Measurements from ENCODE around the gene ATOH8.
A peak's percentile ranks its signal among the peaks of the same experiment; 100 is the strongest.

Gene ATOH8

DNA sequence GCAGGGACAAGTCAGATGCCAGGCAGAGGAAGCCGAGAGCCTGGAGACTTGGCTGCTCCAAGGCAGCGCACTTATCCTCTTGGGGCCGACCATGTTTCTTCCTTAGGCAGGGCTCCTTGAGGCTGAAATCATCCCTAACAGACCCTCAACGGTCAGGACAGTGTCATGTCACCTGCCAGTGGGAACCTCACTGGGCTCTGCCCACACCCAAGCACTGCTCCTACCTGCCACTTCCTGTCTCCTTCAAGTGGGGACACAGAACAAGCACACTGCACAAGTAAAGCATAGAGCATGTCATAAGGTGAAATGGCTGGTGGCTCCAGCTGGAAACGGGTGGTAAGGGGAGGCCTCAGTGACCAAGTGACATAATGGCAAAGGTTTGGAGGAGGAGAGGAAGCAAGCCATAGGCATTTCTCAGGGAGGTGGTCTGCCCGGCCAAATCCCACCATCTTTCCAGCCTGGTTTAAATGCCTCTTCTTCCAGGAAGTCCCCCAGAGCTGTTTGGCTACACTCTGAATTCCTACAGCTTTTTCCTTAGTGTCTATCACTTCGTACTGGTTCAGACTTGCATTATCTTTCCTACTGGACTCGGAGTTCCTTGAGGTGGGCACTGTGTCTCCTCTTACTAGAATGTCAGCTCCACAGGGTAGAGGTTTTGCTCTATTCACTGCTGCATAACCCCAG is 7.3 kb upstream of the ATOH8 start:
- no peak overlapping the region for H3K4me3 ChIP-seq (ENCODE audit: extremely low read depth, insufficient read depth, low read length, poor library complexity, severe bottlenecking)
- no peaks in the 10 kb centered on the region for H3K9me3 ChIP-seq (ENCODE audit: control insufficient read depth, low read length)
- no peak overlapping the region for H3K27ac ChIP-seq (ENCODE audit: low read depth, low read length, severe bottlenecking)
- peaks cover 24% of the 10 kb centered on the region for H3K4me1 ChIP-seq (ENCODE audit: control insufficient read depth, insufficient read depth, low read length, poor library complexity, severe bottlenecking)
- WGBS, 2 experiments (ENCODE audit: insufficient coverage in 2 of 2): 91 to 93% methylated on average over 7 of the region's 8 CpGs
- no peaks in the 10 kb centered on the region for H3K36me3 ChIP-seq (ENCODE audit: control insufficient read depth, insufficient read depth, low read length)

DNA sequence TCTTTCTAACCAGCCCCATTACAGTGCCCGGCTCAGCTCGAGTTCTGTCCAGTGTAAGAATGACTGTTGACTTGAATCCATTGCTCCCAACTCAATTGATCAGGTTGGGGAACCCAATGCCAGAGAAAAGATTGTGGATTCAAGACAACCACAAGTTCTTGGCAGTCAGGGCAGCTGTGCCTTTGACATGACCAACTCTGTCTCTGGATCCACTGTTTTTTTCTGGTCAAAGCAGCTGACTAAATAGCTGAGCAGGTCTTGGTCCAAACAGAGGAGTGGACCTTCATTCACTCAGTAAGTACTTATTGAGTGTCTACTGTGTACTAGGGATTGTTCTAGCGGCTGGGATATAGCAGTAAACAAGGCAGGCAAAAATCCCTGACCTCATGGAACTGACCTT is 6.3 kb upstream of the ATOH8 start:
- no peak overlapping the region for H3K27ac ChIP-seq (ENCODE audit: low read depth, low read length, severe bottlenecking)
- WGBS, 2 experiments (ENCODE audit: insufficient coverage in 2 of 2): 82 to 100% methylated on average over 3 of the region's 3 CpGs
- H3K4me1 ChIP-seq (ENCODE audit: control insufficient read depth, insufficient read depth, low read length, poor library complexity, severe bottlenecking): peaks cover 14% of the 10 kb centered on the region
- H3K36me3 ChIP-seq (ENCODE audit: control insufficient read depth, insufficient read depth, low read length): no peaks in the 10 kb centered on the region
- no peaks in the 10 kb centered on the region for H3K9me3 ChIP-seq (ENCODE audit: control insufficient read depth, low read length)
- no peak overlapping the region for H3K4me3 ChIP-seq (ENCODE audit: extremely low read depth, insufficient read depth, low read length, poor library complexity, severe bottlenecking)

DNA sequence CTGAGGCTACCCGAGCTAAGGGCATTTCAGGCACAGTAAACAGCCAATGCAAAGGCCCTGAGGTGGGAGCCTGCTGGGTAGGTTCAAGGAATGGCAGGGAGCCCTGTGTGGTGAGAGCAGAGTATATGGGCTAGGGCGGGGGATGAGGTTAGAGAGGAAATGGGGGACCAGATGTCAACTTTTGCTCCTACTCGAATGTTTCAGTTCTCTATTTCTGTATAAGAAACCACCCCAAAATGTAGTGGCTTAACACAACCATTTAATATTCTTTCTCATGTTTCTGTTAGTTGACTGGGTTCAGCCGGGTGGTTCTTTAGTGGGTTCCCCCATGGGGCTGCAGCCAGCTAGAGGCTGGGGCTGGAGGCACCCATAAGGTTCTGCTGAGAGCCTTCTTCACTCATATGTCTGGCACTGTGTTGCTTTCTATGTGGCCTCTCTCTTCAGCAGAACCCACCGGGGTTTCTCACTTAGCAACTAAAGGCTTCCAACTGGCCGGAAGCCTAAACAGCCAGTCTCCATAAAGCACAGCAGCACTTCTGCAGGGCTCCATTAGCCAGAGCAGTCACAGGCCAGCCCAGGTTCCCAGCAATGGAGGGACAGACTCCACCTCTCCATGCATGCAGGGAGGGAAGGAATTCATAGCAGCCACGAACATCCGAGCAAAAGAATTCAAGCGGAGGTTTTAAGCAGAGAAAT is 5.6 kb upstream of the ATOH8 start:
- 82 to 91% methylated on average over 4 to 6 of the region's 9 CpGs for WGBS, 2 experiments (ENCODE audit: insufficient coverage in 2 of 2)
- H3K27ac ChIP-seq (ENCODE audit: low read depth, low read length, severe bottlenecking): no peak overlapping the region
- no peaks in the 10 kb centered on the region for H3K9me3 ChIP-seq (ENCODE audit: control insufficient read depth, low read length)
- H3K4me3 ChIP-seq (ENCODE audit: extremely low read depth, insufficient read depth, low read length, poor library complexity, severe bottlenecking): no peak overlapping the region
- H3K4me1 ChIP-seq (ENCODE audit: control insufficient read depth, insufficient read depth, low read length, poor library complexity, severe bottlenecking): peaks cover 7% of the 10 kb centered on the region
- no peaks in the 10 kb centered on the region for H3K36me3 ChIP-seq (ENCODE audit: control insufficient read depth, insufficient read depth, low read length)

DNA sequence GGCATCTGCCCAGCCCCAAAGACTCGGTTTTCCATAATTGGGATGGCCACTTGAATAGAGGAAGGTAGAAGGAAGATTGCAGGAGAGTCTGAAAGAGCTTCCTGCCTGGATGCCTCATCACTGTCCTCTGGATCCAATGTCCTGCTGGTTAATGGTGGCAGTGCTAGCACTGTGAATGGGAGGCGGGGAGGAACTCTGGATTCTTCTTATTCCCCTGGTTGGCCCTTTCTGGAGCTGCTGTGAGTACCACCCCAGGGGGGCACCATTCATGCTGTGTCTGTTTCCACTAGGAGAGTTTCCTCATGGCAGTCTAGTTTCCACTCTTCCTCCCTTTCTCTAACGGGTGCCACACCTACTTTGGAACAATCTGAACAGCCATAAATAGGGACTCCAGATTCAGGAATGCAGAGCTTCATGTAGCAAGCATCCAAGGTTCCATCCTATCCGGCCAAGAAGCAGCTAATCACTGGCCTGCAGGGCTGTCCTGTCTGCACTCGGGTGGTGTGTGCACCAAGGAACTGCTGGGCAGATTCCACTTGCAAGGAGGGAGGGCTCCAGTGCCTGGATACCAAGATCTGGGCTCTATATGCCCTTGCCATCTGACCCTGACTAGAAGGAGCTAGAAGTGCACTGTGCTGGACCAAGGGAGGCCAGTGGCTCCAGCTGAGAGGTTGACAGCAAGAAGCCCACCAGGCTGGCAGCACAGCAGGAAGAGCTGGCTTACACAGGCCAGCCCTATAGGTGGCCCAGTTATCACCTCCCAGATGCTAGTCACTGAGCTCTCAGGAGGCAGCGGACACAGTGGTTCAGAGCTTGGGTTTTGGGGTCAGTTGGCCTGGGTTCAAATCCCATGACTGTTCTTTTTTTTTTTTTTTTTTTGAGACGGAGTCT is 4.6 kb upstream of the ATOH8 start:
- no peaks in the 10 kb centered on the region for H3K36me3 ChIP-seq (ENCODE audit: control insufficient read depth, insufficient read depth, low read length)
- no peak overlapping the region for H3K4me3 ChIP-seq (ENCODE audit: extremely low read depth, insufficient read depth, low read length, poor library complexity, severe bottlenecking)
- no peaks in the 10 kb centered on the region for H3K9me3 ChIP-seq (ENCODE audit: control insufficient read depth, low read length)
- H3K4me1 ChIP-seq (ENCODE audit: control insufficient read depth, insufficient read depth, low read length, poor library complexity, severe bottlenecking): no peaks in the 10 kb centered on the region
- 64 to 80% methylated on average over 6 of the region's 7 CpGs for WGBS, 2 experiments (ENCODE audit: insufficient coverage in 2 of 2)
- H3K27ac ChIP-seq (ENCODE audit: low read depth, low read length, severe bottlenecking): no peak overlapping the region

DNA sequence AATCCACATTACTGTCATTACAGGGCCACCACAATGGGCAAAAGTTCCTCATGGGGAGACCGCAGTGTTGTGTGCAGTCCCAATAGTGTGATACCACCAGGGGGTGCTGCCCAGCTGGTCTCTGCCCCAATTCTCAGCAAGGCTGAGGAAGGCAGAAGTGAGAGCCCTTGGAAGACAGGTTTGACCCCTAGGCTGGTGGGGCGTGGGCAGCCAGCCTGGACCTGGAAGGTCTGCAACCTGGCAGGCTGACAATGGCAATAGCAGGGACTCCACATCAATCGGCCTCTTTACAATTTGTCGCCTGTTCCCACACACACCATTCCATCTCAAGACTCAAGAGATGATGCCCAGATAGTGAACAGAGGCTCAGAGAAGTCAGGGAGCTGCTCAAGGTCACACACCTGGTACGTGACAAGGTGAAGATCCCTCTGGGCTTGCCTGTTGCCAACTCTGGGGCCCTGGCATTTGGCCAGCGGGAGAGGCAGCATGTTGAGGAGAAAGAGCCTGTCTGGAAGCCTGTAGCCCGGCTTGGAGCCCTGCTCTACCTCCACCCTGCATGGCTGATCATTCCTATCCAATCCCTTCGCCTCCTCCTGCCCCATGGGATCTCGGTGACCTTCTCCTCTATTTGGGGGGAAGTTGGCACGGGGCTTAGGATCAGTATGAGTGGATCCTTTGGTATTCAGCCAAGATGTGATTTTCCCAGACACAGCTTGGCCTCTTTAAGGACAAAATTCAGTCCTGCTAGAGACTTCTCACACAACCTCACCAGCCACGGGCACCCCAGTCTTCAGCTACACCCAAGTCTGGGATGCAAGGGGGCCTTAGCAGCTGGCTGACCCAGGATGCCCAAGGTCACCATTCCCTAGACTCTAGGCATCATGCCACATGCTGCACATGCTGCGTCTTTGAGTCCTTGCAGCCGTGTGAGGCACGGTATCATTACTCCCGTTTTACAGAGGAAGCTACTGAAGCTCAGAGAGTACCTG is 2.9 kb upstream of the ATOH8 start:
- Histone ChIP-seq H3K27ac (ENCODE audit: low read depth, low read length, severe bottlenecking) (no peak overlapping the region), H3K9me3 (ENCODE audit: control insufficient read depth, low read length) (no peaks in the 10 kb centered on the region), H3K4me1 (ENCODE audit: control insufficient read depth, insufficient read depth, low read length, poor library complexity, severe bottlenecking) (peaks cover 2% of the 10 kb centered on the region), H3K36me3 (ENCODE audit: control insufficient read depth, insufficient read depth, low read length) (no peaks in the 10 kb centered on the region), H3K4me3 (ENCODE audit: extremely low read depth, insufficient read depth, low read length, poor library complexity, severe bottlenecking) (no peak overlapping the region)
- WGBS, 2 experiments (ENCODE audit: insufficient coverage in 2 of 2): 74 to 80% methylated on average over 9 to 10 of the region's 15 CpGs

DNA sequence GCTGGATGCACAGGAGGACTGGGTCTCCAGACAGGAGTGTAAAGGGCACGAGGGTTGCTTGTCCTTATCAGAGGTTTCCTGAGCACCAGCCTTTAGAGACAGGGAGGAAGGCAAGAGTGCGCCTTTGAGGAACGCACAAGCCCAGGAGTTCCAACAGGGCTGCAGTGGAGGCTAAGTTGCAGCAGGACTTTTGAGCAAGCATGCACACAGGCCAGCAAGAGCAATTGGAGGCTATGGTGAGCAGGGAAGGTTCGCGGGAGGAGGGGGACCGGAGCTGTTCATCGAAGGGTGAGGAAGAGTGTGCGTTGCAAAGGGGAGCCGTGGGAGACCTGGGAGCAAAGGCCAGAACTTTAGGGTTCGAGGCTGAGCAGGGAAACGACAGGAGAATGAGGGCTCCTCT is 2.2 kb upstream of the ATOH8 start:
- Histone ChIP-seq H3K9me3 (ENCODE audit: control insufficient read depth, low read length) (no peaks in the 10 kb centered on the region), H3K36me3 (ENCODE audit: control insufficient read depth, insufficient read depth, low read length) (no peaks in the 10 kb centered on the region), H3K4me3 (ENCODE audit: extremely low read depth, insufficient read depth, low read length, poor library complexity, severe bottlenecking) (no peak overlapping the region), H3K27ac (ENCODE audit: low read depth, low read length, severe bottlenecking) (no peak overlapping the region), H3K4me1 (ENCODE audit: control insufficient read depth, insufficient read depth, low read length, poor library complexity, severe bottlenecking) (peaks cover 2% of the 10 kb centered on the region)
- WGBS, 2 experiments (ENCODE audit: insufficient coverage in 2 of 2): 71 to 73% methylated on average over 9 to 11 of the region's 11 CpGs

DNA sequence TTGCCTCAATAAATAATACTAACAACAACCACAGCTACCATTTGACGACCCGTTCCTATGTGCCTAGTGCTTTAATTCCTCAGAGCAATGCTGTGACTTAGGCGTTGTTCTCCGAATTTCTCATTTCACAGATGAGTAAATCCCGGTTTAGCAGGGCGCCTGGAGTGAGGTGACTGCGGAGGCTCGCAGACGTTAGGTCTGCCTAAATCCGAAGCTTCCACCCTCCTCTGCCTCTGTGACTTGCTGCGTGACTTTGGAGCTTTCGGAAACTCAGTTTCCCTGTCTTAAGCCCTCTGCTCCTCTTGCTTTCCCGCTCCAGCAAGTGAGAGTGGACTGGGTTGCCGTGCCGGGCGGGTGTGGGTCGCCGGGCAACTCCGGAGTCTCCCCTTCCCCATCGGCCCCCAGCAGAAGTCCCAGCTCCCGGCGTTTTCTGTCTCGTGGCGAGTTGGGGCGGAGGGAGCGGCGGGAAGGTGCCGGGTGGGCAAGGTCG is 711 bp upstream of the ATOH8 start:
- H3K4me1 ChIP-seq (ENCODE audit: control insufficient read depth, insufficient read depth, low read length, poor library complexity, severe bottlenecking): peaks cover 2% of the 10 kb centered on the region
- H3K9me3 ChIP-seq (ENCODE audit: control insufficient read depth, low read length): no peaks in the 10 kb centered on the region
- H3K27ac ChIP-seq (ENCODE audit: low read depth, low read length, severe bottlenecking): no peak overlapping the region
- H3K36me3 ChIP-seq (ENCODE audit: control insufficient read depth, insufficient read depth, low read length): no peaks in the 10 kb centered on the region
- 5 to 8% methylated on average over 14 to 22 of the region's 29 CpGs for WGBS, 2 experiments (ENCODE audit: insufficient coverage in 2 of 2)
- peak overlapping the region; percentile 56 for H3K4me3 ChIP-seq (ENCODE audit: extremely low read depth, insufficient read depth, low read length, poor library complexity, severe bottlenecking)

DNA sequence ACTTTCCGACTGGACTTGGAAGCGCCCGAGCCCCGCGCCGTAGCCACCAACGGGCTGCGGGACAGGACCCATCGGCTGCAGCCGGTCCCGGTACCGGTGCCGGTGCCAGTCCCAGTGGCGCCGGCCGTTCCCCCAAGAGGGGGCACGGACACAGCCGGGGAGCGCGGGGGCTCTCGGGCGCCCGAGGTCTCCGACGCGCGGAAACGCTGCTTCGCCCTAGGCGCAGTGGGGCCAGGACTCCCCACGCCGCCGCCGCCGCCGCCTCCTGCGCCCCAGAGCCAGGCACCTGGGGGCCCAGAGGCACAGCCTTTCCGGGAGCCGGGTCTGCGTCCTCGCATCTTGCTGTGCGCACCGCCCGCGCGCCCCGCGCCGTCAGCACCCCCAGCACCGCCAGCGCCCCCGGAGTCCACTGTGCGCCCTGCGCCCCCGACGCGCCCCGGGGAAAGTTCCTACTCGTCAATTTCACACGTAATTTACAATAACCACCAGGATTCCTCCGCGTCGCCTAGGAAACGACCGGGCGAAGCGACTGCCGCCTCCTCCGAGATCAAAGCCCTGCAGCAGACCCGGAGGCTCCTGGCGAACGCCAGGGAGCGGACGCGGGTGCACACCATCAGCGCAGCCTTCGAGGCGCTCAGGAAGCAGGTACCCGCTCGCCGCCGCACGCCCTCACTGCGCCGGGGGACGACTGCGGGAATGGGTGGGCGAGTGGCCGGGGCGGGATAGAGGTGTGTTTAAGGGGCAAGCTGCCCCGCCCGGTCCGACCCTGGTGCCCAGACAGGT is 713 bp downstream of the ATOH8 start:
- 0 to 1% methylated on average over 64 to 76 of the region's 93 CpGs for WGBS, 2 experiments (ENCODE audit: insufficient coverage in 2 of 2)
- no peaks in the 10 kb centered on the region for H3K9me3 ChIP-seq (ENCODE audit: control insufficient read depth, low read length)
- peaks cover 2% of the 10 kb centered on the region for H3K4me1 ChIP-seq (ENCODE audit: control insufficient read depth, insufficient read depth, low read length, poor library complexity, severe bottlenecking)
- no peaks in the 10 kb centered on the region for H3K36me3 ChIP-seq (ENCODE audit: control insufficient read depth, insufficient read depth, low read length)
- H3K4me3 ChIP-seq (ENCODE audit: extremely low read depth, insufficient read depth, low read length, poor library complexity, severe bottlenecking): peak overlapping the region; percentile 56
- H3K27ac ChIP-seq (ENCODE audit: low read depth, low read length, severe bottlenecking): peak overlapping the region; percentile 49

DNA sequence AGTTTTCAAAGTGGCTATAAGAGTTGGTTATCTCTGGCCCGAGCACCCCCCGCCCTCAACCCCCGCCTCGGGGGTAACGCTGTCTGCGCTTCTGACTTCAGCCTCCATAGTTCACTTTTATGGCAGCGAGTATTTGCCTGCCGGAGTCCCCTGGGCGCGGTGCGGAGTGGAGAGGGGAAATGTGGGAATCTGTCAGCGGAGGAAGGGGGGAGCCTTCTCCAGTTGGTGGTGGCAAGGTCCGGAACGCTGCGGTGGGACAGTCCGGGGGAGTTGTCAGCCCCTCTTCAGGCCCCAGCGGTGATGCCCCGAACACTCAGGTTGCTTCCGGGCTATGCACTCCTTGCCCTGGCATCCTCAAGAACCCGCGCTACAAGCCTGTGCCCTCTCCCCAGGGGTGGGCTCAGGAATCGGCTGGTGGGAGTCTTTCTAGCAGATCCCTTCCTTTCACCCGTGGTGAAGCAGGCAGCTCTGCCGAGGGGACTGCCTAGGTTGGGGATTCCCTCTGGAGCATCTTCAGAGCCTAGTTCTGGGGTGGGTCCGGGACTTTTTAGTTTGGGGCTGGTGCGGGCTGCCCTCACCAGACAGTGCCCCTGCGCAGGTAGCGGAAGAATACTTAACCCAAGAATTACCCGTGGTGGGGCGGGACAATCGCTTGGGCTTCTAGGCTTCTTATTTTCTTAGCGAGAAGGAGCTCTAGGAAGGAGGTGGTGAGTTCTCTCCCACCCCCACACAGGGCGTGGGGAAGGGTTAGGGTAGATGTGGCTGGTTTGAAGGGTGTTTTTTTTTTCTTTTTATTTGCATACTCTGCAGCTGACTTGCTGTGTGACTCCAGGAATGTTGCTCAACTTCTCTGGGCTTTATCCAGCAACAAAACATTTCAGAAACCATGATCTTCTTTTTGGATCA is 1.6 kb downstream of the ATOH8 start:
- Histone ChIP-seq H3K36me3 (ENCODE audit: control insufficient read depth, insufficient read depth, low read length) (no peaks in the 10 kb centered on the region), H3K27ac (ENCODE audit: low read depth, low read length, severe bottlenecking) (no peak overlapping the region), H3K9me3 (ENCODE audit: control insufficient read depth, low read length) (no peaks in the 10 kb centered on the region), H3K4me1 (ENCODE audit: control insufficient read depth, insufficient read depth, low read length, poor library complexity, severe bottlenecking) (peaks cover 2% of the 10 kb centered on the region), H3K4me3 (ENCODE audit: extremely low read depth, insufficient read depth, low read length, poor library complexity, severe bottlenecking) (peak overlapping the region; percentile 56)
- WGBS, 2 experiments (ENCODE audit: insufficient coverage in 2 of 2): 4 to 5% methylated on average over 15 to 19 of the region's 33 CpGs

Data from mesodermal cell (in vitro differentiated cells).